ENCODE measurements around the gene ERP29.

- TF ChIP-seq SIN3A (IDR thresholded peaks at IDR 0.05; ENCODE audit: borderline replicate concordance, insufficient read depth, low read length), result no peak
- no peak for TF ChIP-seq REST (IDR thresholded peaks at IDR 0.05; ENCODE audit: insufficient read depth in 1 of 2, low read depth in 2 of 2, low read length in 2 of 2)
- TF ChIP-seq POLR2AphosphoS5 (IDR thresholded peaks at IDR 0.05; ENCODE audit: low read depth, low read length), result no peak
- TF ChIP-seq TAF1 (IDR thresholded peaks at IDR 0.05; ENCODE audit: borderline replicate concordance, insufficient read depth, low read length), result no peak
Observed at GRCh38 chr12:112001576-112001975, 11.7 kb upstream of the ERP29 start.

Measured in PFSK-1 (cell line).